A673 (cell line): Measurements from ENCODE around the gene CYP2J2. TPM values are rescaled to one million over a fixed set of nuclear protein-coding genes. Genes with fewer than 3 reads are reported as not detected.

Experiments
- BruUV-seq: library from RNA; stranded (reverse); fragments of 400-500 nt; replicated peaks from 2 replicates; lab custom pipeline; 2021; lab: Mats Ljungman, UMichigan
- CTCF ChIA-PET: fragments of 300-600 bp; sonication (Branson Sonifier 250); formaldehyde crosslinking; loops from one replicate; lab custom pipeline; 2022; ENCODE audit warnings: antibody characterized with exemption; lab: Charles Lee
- POLR2A ChIA-PET: fragments of 300-600 bp; sonication (Branson Sonifier 250); formaldehyde crosslinking; loops from one replicate; lab custom pipeline; 2022; ENCODE audit warnings: antibody characterized with exemption; ENCODE audit not compliant: low non-redundant PET; lab: Charles Lee
- DNase-seq: peaks from one replicate; pipeline ENCODE4 v3.0.0-alpha.2; 2015; ENCODE audit warnings: low spot score
- H3K27ac ChIP-seq: fragments of 200-600 bp; sonication (generic); 2 replicates; pipeline ENCODE4 v1.5.1; 2016; ENCODE audit warnings: mixed run types, low read depth, mild to moderate bottlenecking, mixed read lengths, antibody characterized with exemption, low read length; ENCODE audit not compliant: poor library complexity, severe bottlenecking
- H3K27me3 ChIP-seq: fragments of 200-600 bp; sonication (generic); replicated peaks from 2 replicates; pipeline ENCODE4 v1.6.1; 2017; ENCODE audit warnings: mixed run types, low read depth, mild to moderate bottlenecking, mixed read lengths, antibody characterized with exemption, low read length; ENCODE audit not compliant: insufficient read depth, poor library complexity
- H3K36me3 ChIP-seq: fragments of 200-600 bp; sonication (generic); 2 replicates; pipeline ENCODE4 v1.6.1; 2016; ENCODE audit warnings: mixed run types, mild to moderate bottlenecking, mixed read lengths, antibody characterized with exemption, low read length; ENCODE audit not compliant: insufficient read depth, poor library complexity, severe bottlenecking
- H3K4me1 ChIP-seq: fragments of 200-600 bp; sonication (generic); 2 replicates; pipeline ENCODE4 v1.6.1; 2017; ENCODE audit warnings: mixed run types, mild to moderate bottlenecking, mixed read lengths, antibody characterized with exemption, low read length; ENCODE audit not compliant: insufficient read depth, poor library complexity, severe bottlenecking
- H3K4me3 ChIP-seq: fragments of 200-600 bp; sonication (generic); 2 replicates; pipeline ENCODE4 v1.5.1; 2016; ENCODE audit warnings: low read depth, mixed run types, mild to moderate bottlenecking, mixed read lengths, low read length; ENCODE audit not compliant: poor library complexity, severe bottlenecking
- H3K9me3 ChIP-seq: fragments of 200-600 bp; sonication (generic); 2 replicates; pipeline ENCODE4 v1.6.1; 2016; ENCODE audit warnings: mixed run types, low read depth, mild to moderate bottlenecking, mixed read lengths, antibody characterized with exemption, low read length; ENCODE audit not compliant: poor library complexity, severe bottlenecking
- EZH2 ChIP-seq: fragments of 200-600 bp; sonication (generic); IDR thresholded peaks from 2 replicates; pipeline ENCODE4 v1.6.1; 2017; ENCODE audit warnings: borderline replicate concordance, low read depth, mild to moderate bottlenecking, mixed read lengths, antibody characterized with exemption, low read length; ENCODE audit not compliant: poor library complexity, severe bottlenecking
- intact Hi-C: fragments of 100-400 bp; cut with micrococcal nuclease; formaldehyde crosslinking; loops from one replicate; pipeline ENCODE4 v1.10.0; 2022; ENCODE audit not compliant: unreplicated experiment
- total RNA-seq: library from RNA; stranded (reverse); gene quantifications from 2 replicates; pipeline ENCODE4 v1.2.3, GENCODE V29; 2021
- TF ChIP-seq, protein P1 (sequence below): fragments of 300-800, 200-600 bp; sonication (generic); conservative IDR thresholded peaks from 2 replicates; pipeline ENCODE4 v1.5.1; 2017; ENCODE audit warnings: low read depth, mild to moderate bottlenecking, antibody characterized with exemption, low read length, moderate library complexity, mixed read lengths

CYP2J2 gene
- total RNA-seq, 1 experiment from 2014 or later: 1.9 TPM

DNA sequence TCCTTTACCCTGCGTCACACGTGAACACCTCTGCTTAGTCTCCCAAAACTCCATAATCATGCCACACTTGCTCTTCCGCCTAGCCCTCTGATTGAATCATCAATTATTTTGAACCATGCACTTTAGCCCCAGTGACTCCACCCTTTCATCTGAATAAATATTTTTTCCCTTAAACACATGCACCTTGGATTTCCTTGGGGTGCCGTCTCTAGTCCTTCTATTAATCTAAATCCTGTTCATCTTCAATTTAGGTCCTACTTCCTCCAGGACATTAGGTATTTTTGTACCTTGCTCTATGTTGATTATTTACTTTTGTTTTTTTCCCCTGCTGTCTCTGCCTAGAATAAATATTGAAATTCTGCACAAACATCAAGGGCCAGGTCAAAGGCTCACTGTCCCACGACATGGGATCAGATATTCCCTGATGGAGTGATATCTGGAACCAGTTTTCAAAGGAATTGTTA is 9.8 kb upstream of the CYP2J2 start:
- DNase-seq: no peak
- H3K27ac ChIP-seq: no peak overlapping the region
- peaks cover 16% of the 10 kb centered on the region for H3K27me3 ChIP-seq
- TF ChIP-seq, protein P1, sequence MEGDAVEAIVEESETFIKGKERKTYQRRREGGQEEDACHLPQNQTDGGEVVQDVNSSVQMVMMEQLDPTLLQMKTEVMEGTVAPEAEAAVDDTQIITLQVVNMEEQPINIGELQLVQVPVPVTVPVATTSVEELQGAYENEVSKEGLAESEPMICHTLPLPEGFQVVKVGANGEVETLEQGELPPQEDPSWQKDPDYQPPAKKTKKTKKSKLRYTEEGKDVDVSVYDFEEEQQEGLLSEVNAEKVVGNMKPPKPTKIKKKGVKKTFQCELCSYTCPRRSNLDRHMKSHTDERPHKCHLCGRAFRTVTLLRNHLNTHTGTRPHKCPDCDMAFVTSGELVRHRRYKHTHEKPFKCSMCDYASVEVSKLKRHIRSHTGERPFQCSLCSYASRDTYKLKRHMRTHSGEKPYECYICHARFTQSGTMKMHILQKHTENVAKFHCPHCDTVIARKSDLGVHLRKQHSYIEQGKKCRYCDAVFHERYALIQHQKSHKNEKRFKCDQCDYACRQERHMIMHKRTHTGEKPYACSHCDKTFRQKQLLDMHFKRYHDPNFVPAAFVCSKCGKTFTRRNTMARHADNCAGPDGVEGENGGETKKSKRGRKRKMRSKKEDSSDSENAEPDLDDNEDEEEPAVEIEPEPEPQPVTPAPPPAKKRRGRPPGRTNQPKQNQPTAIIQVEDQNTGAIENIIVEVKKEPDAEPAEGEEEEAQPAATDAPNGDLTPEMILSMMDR: no peak
- no peak for TF ChIP-seq EZH2
- H3K4me1 ChIP-seq: no peaks in the 10 kb centered on the region
- intact Hi-C loops: no loop called here
- H3K36me3 ChIP-seq: no peaks in the 10 kb centered on the region
- no peaks in the 10 kb centered on the region for H3K9me3 ChIP-seq
- POLR2A ChIA-PET: no interaction called here
- CTCF ChIA-PET: no interaction called here
- BruUV-seq: no TSS peak
- H3K4me3 ChIP-seq: no peak overlapping the region

DNA sequence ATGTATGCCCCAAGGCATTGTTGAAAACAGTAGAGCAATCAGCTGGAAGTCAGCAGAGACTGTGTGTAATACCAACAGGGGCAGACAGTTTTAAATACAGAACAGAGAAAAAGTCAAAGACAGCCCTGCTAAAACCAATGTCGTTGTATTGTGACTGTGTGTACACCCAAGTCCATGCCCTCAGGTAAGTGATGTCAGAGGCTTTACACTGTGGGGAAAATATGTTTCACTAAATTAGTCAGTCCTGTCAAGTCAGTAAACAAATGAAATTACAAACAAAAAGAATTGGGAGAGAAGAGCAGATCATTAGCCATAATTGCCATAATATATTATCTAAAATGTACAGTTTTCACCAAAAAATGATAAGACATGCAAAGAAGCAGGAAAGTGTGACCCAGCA is 2.4 kb upstream of the CYP2J2 start:
- intact Hi-C loops: no loop called here
- Histone ChIP-seq H3K9me3 (peaks cover 8% of the 10 kb centered on the region), H3K4me1 (no peaks in the 10 kb centered on the region), H3K36me3 (no peaks in the 10 kb centered on the region), H3K27me3 (peaks cover 62% of the 10 kb centered on the region), H3K4me3 (no peak overlapping the region), H3K27ac (no peak overlapping the region)
- no TSS peak for BruUV-seq
- CTCF ChIA-PET: no interaction called here
- DNase-seq: no peak
- TF ChIP-seq, protein P1: no peak
- no peak for TF ChIP-seq EZH2
- POLR2A ChIA-PET: no interaction called here

DNA sequence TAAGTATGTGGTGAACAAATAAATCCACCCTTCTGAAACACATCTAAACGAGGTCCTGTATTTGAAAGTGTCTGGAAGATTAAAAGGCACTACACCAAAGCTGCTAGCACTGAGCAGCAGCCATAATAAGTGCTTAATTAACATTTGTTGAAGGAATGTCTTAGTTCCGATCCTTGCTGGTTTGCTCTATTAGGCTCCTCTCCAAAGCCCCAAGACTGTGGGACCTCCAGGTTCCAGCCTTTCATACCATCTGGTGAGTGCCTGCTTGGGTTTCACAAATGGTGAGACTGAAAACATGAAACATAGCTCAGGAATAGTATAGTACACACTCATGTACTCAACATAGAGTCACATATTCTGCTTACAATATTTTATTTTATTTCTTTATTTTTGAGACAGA is 640 bp upstream of the CYP2J2 start:
- H3K4me3 ChIP-seq: peak overlapping the region; percentile 46
- peaks cover 67% of the 10 kb centered on the region for H3K27me3 ChIP-seq
- no peak overlapping the region for H3K27ac ChIP-seq
- no peaks in the 10 kb centered on the region for H3K4me1 ChIP-seq
- no peaks in the 10 kb centered on the region for H3K36me3 ChIP-seq
- TF ChIP-seq, protein P1: no peak
- TF ChIP-seq EZH2: no peak
- ChIA-PET CTCF (no interaction called here), POLR2A (no interaction called here)
- H3K9me3 ChIP-seq: peaks cover 9% of the 10 kb centered on the region
- intact Hi-C loops: no loop called here
- BruUV-seq: no TSS peak
- no peak for DNase-seq
